KBM-7 (cell line): ENCODE results near the gene SPG7.
"Not testable (repeated sequence)": the region's sequence is repeated elsewhere in the genome, so short reads cannot be mapped to it uniquely, and the experiment has no call there.

Experiments
- DNase-seq: peaks from one replicate; pipeline ENCODE4 v3.0.0-alpha.2; 2015
- in situ Hi-C: fragments of 300-500 bp; cut with MboI; formaldehyde crosslinking; loops from 2 replicates; pipeline ENCODE4 v1.14.3; 2020; ENCODE audit warnings: low sequenced_read_pairs, low pct_unique_long_range_greater_than_20kb, mixed read lengths

The SPG7 gene

DNA sequence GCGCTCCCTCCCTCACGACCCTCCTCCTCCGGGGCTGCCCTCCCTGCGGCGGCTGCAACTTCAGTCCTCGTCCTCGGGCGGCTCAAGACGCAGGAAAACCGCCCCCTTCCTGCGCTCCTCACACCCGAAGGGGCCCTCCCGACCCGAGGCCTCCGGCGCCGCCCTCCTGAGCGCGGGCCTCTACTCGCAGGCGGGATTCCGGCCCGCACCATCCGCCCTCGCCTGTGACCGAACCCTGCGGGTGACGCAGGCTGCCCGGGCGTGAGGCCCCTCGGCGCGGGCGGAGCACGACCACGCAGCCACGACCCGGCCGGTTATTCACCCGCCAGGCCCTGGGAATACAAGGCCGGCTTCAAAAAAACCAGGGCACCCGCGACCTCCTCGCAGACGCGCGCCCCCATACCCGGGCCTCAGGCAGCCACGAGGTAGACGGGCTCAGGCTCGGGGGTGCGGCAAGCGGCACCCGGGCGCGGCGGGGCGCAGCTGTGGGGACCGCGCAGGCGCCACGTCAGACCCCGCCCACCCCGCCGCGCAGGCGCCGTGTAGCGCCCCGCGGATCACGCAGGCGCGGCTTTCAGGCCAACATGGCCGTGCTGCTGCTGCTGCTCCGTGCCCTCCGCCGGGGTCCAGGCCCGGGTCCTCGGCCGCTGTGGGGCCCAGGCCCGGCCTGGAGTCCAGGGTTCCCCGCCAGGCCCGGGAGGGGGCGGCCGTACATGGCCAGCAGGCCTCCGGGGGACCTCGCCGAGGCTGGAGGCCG is at the start of gene SPG7:
Gene SPG7, plus strand, starts transcription at position 570 of the 757 bp plus-strand sequence. Its CDS starts 15 bp downstream, at position 585.
- in situ Hi-C loops: no loop called here
- peak; percentile 90 for DNase-seq

GRCh38 chr16:89458551-89458950 is 49.7 kb upstream of the SPG7 start:
- no peak for DNase-seq
- in situ Hi-C loops: no loop called here

DNA sequence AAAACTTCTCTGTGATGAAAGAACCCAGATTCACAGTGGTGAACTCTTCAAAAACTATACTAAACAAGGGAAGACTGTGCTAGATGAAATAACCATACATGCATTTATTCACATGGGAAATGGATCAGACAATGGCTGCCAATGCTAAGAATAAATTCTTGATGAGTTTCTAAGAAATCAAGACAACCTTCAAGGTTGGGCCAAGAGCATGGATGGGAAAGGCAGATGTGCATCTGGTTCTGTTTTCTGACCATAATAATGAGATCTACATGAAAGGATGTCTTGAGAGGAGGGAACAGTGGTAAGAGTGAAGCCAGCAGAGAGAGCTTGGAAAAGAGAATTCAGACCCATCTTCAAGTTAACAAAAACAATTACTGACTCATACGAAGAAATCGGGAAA is 49.2 kb upstream of the SPG7 start:
- in situ Hi-C loops: no loop called here

GRCh38 chr16:89460556-89460955 is 47.6 kb upstream of the SPG7 start:
- DNase-seq: no peak
- in situ Hi-C loops: no loop called here

More for the DNA sequence above, 49.2 kb upstream of the SPG7 start:
- DNase-seq: no peak

GRCh38 chr16:89461890-89462289 is 46.3 kb upstream of the SPG7 start:
- DNase-seq, in situ Hi-C loops: not testable (repeated sequence)

DNA sequence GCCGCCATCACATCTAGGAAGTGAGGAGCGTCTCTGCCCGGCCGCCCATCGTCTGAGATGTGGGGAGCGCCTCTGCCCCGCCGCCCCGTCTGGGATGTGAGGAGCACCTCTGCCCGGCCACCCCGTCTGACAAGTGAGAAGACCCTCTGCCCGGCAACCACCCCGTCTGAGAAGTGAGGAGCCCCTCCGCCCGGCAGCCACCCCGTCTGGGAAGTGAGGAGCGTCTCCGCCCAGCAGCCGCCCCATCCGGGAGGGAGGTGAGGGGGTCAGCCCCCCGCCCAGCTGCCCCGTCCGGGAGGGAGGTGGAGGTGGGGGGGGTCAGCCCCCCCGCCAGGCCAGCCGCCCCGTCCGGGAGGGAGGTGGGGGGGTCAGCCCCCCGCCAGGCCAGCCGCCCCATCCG is 45.6 kb upstream of the SPG7 start:
- in situ Hi-C loops, DNase-seq: not testable (repeated sequence)

- DNase-seq, in situ Hi-C loops: not testable (repeated sequence)
Measured at GRCh38 chr16:89463312-89463711, 44.9 kb upstream of the SPG7 start.

- DNase-seq: no peak
Measured at GRCh38 chr16:89466920-89467319, 41.3 kb upstream of the SPG7 start.

GRCh38 chr16:89467382-89467781 is 40.8 kb upstream of the SPG7 start:
- in situ Hi-C loops: no loop called here
- DNase-seq: no peak

More at GRCh38 chr16:89466920-89467319, 41.3 kb upstream of the SPG7 start:
- in situ Hi-C loops: no loop called here

DNA sequence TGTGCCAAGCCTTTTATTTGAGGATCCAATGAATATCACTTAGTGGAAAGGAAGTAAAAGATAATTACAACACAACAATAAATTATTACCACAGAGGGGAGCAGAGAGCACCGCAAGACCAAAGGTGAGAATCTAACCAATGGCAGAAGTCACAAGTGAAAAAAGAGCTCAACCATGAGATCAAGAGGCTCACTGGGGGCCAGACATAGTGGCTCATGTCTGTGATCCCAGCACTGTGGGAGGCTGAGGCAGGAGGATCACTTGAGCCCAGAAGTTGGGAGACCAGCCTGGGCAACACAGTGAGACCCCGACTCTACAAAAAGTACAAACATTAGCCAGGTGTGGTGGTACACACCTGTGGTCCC is 35.5 kb upstream of the SPG7 start:
- DNase-seq: no peak
- in situ Hi-C loops: no loop called here

- no peak for DNase-seq
- in situ Hi-C loops: no loop called here
Measured at GRCh38 chr16:89473136-89473712, 35.0 kb upstream of the SPG7 start.

- in situ Hi-C loops: no loop called here
- no peak for DNase-seq
Measured at GRCh38 chr16:89473791-89474414, 34.3 kb upstream of the SPG7 start.

DNA sequence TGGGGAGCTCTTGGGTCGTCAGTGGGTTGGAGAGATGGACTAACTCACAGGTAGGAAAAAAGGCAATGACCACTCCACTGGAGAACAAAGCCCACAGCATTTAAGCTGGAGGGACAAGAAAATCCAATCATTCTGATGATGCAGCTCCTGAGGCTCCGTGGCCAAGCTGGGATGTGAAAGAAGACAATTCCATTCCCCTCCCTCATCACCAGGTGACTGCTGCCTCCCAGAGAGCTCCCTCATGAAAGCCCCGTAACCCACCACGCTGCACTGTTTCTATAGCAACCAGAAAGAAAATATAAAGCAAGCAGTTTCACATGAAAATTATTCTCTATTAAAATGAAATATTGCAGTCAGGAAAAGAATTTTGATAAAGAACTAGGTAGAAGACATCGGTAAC is 33.1 kb upstream of the SPG7 start:
- in situ Hi-C loops: no loop called here
- DNase-seq: no peak

DNA sequence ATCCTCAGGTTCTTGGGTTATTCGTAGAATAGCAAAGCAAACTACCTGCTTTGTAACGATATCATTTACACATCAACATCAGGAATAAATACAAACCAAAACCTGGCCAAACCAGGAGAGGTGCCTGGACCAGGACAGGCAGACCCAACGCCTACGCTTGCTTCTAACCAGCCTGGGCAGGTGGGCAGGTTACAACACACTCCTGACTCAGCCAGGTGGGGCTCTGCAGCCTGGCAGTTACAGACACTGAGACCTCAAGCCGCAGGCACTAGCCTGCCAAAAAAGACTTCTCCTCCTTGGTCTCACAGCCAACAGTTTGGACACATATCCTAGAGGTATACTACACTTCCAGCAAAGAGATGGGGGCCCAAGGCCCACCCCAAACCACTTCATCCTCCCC is 31.8 kb upstream of the SPG7 start:
- DNase-seq: no peak

GRCh38 chr16:89476811-89477261 is 31.4 kb upstream of the SPG7 start:
- in situ Hi-C loops: no loop called here
- DNase-seq: peak; percentile 71

More for the DNA sequence above, 31.8 kb upstream of the SPG7 start:
- in situ Hi-C loops: no loop called here

DNA sequence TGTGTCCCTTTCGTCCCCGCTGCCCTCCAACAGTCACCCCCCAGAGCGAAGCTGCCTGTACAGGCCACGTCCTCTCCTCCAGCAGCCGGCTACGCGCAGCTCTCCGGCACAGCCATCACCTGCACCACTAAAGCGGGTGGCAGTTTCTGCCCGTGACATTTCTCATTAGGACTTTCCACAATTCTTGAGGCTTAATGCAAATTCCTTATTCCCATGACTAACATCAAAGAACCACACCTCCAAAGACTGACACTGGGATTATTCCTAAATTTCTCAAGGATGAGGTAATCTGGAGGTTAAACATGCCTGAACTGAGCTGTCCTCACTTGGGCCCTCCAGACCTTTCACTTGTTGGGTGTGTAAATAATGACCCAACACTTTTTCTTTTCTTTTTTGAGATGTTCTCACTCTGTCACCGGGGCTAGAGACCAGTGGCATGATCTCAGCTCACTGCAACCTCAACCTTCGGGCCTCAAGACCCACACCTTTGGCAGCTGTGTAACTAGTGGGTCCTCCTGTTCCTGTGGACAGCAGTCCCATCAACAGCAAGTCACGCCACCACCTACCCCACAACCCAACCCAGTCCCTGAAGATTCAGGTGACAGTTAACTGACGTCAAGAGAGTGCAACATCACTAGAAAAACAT is 29.5 kb upstream of the SPG7 start:
- in situ Hi-C loops: no loop called here

DNA sequence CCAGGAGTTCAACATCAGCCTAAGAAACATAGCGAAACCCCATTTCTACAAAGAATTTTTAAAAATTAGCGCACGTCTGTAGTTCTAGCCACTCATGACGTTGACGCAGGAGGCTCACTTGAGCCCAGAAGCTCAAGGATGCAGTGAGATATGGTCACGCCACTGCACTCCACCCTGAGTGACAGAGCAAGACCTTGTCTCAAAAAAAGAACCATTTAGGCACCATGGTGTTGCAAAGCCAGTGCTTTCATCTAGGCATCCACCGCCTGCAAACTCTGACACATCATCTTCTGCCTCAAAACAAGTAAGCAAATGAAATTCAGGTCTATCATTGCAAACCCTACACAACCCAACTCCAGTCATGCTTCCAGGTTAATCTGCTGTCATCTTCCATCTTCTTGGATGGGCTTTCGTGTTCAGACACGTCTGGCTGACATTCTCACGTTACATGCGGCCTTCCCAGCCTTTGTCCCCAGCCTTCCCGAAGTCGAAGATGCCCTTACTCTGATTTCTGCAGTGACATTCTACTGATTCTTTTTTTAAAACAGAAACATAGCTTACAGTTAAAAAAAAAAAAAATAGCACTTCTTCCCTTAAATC is 26.7 kb upstream of the SPG7 start:
- no peak for DNase-seq
- in situ Hi-C loops: no loop called here

More for the DNA sequence above, 29.5 kb upstream of the SPG7 start:
- no peak for DNase-seq

DNA sequence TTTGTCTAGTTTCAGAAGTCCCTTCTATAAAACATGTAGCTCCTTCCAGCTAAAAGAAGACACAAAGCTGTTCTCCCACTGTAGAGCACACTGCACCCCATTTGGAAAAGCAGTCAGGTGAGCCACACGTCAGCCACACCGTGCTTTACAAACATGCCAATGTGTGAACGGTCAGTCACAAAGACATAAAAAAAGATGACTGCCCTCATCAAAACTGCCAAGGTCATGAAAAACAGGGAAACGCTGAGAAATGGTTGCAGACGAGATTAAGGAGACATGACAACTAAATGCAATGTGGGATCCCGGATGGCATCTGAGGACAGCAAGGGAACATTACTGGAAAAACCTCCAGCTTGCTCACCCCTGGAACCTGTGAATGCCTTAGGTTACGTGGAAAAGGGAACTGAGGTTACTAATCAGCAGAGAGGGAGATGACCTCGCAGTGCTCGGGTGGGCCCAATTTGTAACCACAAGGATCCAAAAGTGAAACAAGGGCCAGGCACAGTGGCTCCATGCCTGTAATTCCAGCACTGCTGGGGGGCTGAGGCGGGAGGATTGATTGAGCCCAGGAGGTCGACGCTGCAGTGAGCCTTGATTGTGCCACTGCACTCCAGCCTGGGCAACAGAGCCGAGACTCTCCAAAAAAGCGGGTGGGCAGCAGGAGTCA is 25.9 kb upstream of the SPG7 start:
- in situ Hi-C loops: no loop called here

GRCh38 chr16:89482817-89483205 is 25.4 kb upstream of the SPG7 start:
- in situ Hi-C loops: no loop called here
- DNase-seq: no peak

More for the DNA sequence above, 25.9 kb upstream of the SPG7 start:
- DNase-seq: peak; percentile 45
